ENCODE results near the gene TUBB2B.

- no peak for TF ChIP-seq CTCF (IDR thresholded peaks at IDR 0.05)
- no peak for TF ChIP-seq EZH2 (IDR thresholded peaks at IDR 0.05; ENCODE audit: borderline replicate concordance, insufficient read depth, low read depth, low read length, poor library complexity, severe bottlenecking)
Measured at GRCh38 chr6:3208098-3208774, 19.2 kb downstream of the TUBB2B start.
